Skeletal muscle satellite cell (primary cell): ENCODE results near the gene MYO7A.
A peak's percentile ranks its signal among the peaks of the same experiment; 100 is the strongest.

Source experiments
- H3K27me3 ChIP-seq: 2 replicates; pipeline ENCODE4 v1.7.0; 2013; ENCODE audit warnings: low read length; ENCODE audit not compliant: control insufficient read depth, insufficient read depth
- H3K36me3 ChIP-seq: 2 replicates; pipeline ENCODE4 v1.7.0; 2013; ENCODE audit warnings: mild to moderate bottlenecking, control low read depth, low read length; ENCODE audit not compliant: insufficient read depth
- H3K4me1 ChIP-seq: 2 replicates; pipeline ENCODE4 v1.7.0; 2013; ENCODE audit warnings: low read length; ENCODE audit not compliant: control insufficient read depth, insufficient read depth
- H3K4me2 ChIP-seq: 2 replicates; pipeline ENCODE4 v1.7.0; 2013; ENCODE audit warnings: mild to moderate bottlenecking, low read length
- H3K4me3 ChIP-seq: 2 replicates; pipeline ENCODE4 v1.7.0; 2013; ENCODE audit warnings: low read length
- H3K9ac ChIP-seq: 2 replicates; pipeline ENCODE4 v1.7.0; 2013; ENCODE audit warnings: mild to moderate bottlenecking, low read depth, low read length, moderate library complexity
- H3K9me3 ChIP-seq: replicated peaks from 2 replicates; pipeline ENCODE4 v1.7.0; 2013; ENCODE audit warnings: mild to moderate bottlenecking, control low read depth, low read length

The MYO7A gene

GRCh38 chr11:77153276-77154185 lies 25.5 kb downstream of the MYO7A start:
- no peaks in the 10 kb centered on the region for H3K9me3 ChIP-seq
- H3K27me3 ChIP-seq = peaks cover 25% of the 10 kb centered on the region
- no peaks in the 10 kb centered on the region for H3K36me3 ChIP-seq
- no peak overlapping the region for H3K9ac ChIP-seq
- no peak overlapping the region for H3K4me3 ChIP-seq
- peaks cover 31% of the 10 kb centered on the region for H3K4me1 ChIP-seq
- no peak overlapping the region for H3K4me2 ChIP-seq

- Histone ChIP-seq H3K4me1 (peaks cover 31% of the 10 kb centered on the region), H3K36me3 (no peaks in the 10 kb centered on the region), H3K9ac (no peak overlapping the region), H3K9me3 (no peaks in the 10 kb centered on the region), H3K4me3 (no peak overlapping the region), H3K4me2 (peak overlapping the region; percentile 19), H3K27me3 (peaks cover 22% of the 10 kb centered on the region)
These were observed 26.5 kb downstream of the MYO7A start for GRCh38 chr11:77154381-77155081.

GRCh38 chr11:77155082-77155475 lies 27.0 kb downstream of the MYO7A start:
- peaks cover 26% of the 10 kb centered on the region for H3K27me3 ChIP-seq

GRCh38 chr11:77155556-77156130 lies 27.6 kb downstream of the MYO7A start:
- Histone ChIP-seq H3K9ac (no peak overlapping the region), H3K4me1 (peaks cover 31% of the 10 kb centered on the region), H3K9me3 (no peaks in the 10 kb centered on the region), H3K4me3 (no peak overlapping the region), H3K27me3 (peaks cover 32% of the 10 kb centered on the region), H3K4me2 (no peak overlapping the region), H3K36me3 (no peaks in the 10 kb centered on the region)

More at GRCh38 chr11:77155082-77155475, 27.0 kb downstream of the MYO7A start:
- Histone ChIP-seq H3K9ac (no peak overlapping the region), H3K9me3 (no peaks in the 10 kb centered on the region), H3K4me2 (no peak overlapping the region), H3K36me3 (no peaks in the 10 kb centered on the region), H3K4me3 (no peak overlapping the region), H3K4me1 (peaks cover 31% of the 10 kb centered on the region)

GRCh38 chr11:77156396-77157195 lies 28.6 kb downstream of the MYO7A start:
- Histone ChIP-seq H3K4me3 (no peak overlapping the region), H3K9ac (no peak overlapping the region), H3K9me3 (no peaks in the 10 kb centered on the region), H3K27me3 (peaks cover 40% of the 10 kb centered on the region), H3K4me1 (peaks cover 26% of the 10 kb centered on the region), H3K4me2 (no peak overlapping the region), H3K36me3 (no peaks in the 10 kb centered on the region)

- Histone ChIP-seq H3K4me3 (no peak overlapping the region), H3K4me1 (peaks cover 10% of the 10 kb centered on the region), H3K27me3 (peaks cover 43% of the 10 kb centered on the region)
These were observed 30.1 kb downstream of the MYO7A start for GRCh38 chr11:77158041-77158695.

GRCh38 chr11:77159219-77159936 lies 31.3 kb downstream of the MYO7A start:
- H3K36me3 ChIP-seq = no peaks in the 10 kb centered on the region
- H3K4me2 ChIP-seq = no peak overlapping the region
- H3K27me3 ChIP-seq = peaks cover 45% of the 10 kb centered on the region
- H3K4me1 ChIP-seq = peaks cover 4% of the 10 kb centered on the region
- no peak overlapping the region for H3K4me3 ChIP-seq
- no peaks in the 10 kb centered on the region for H3K9me3 ChIP-seq
- no peak overlapping the region for H3K9ac ChIP-seq

More at GRCh38 chr11:77158041-77158695, 30.1 kb downstream of the MYO7A start:
- Histone ChIP-seq H3K36me3 (no peaks in the 10 kb centered on the region), H3K9me3 (no peaks in the 10 kb centered on the region), H3K4me2 (no peak overlapping the region), H3K9ac (no peak overlapping the region)

- Histone ChIP-seq H3K27me3 (peaks cover 48% of the 10 kb centered on the region), H3K4me2 (no peak overlapping the region), H3K9ac (no peak overlapping the region), H3K4me1 (no peaks in the 10 kb centered on the region), H3K36me3 (no peaks in the 10 kb centered on the region), H3K4me3 (no peak overlapping the region), H3K9me3 (no peaks in the 10 kb centered on the region)
These were observed 32.0 kb downstream of the MYO7A start for GRCh38 chr11:77159937-77160495.

GRCh38 chr11:77163271-77163670 lies 35.2 kb downstream of the MYO7A start:
- Histone ChIP-seq H3K27me3 (peaks cover 51% of the 10 kb centered on the region), H3K4me1 (no peaks in the 10 kb centered on the region), H3K36me3 (no peaks in the 10 kb centered on the region), H3K9me3 (no peaks in the 10 kb centered on the region), H3K4me3 (no peak overlapping the region), H3K9ac (no peak overlapping the region), H3K4me2 (no peak overlapping the region)

- Histone ChIP-seq H3K27me3 (peaks cover 46% of the 10 kb centered on the region), H3K36me3 (no peaks in the 10 kb centered on the region), H3K9ac (no peak overlapping the region), H3K4me2 (no peak overlapping the region), H3K9me3 (no peaks in the 10 kb centered on the region), H3K4me3 (no peak overlapping the region), H3K4me1 (no peaks in the 10 kb centered on the region)
These were observed 37.0 kb downstream of the MYO7A start for GRCh38 chr11:77165066-77165465.
